Mucosa of descending colon (tissue), 3 donors: ENCODE data around the gene MON1A. TPM values are rescaled to one million over a fixed set of nuclear protein-coding genes. Genes with fewer than 3 reads are reported as not detected.

ENCODE experiments used
- ATAC-seq: fragments of 200-7000 bp; cut with Tn5 transposase; one replicate; pipeline ENCODE4 v1.9.1; 2020; ENCODE audit warnings: mild to moderate bottlenecking, moderate library complexity
- DNase-seq, 3 donors: peaks; one replicate each; pipeline ENCODE4 v3.0.0-alpha.2; 2020
- H3K36me3 ChIP-seq: fragments of 200-600 bp; one replicate; pipeline ENCODE4 v1.8.0; 2021; ENCODE audit warnings: low read depth, mild to moderate bottlenecking
- H3K4me1 ChIP-seq: fragments of 200-600 bp; one replicate; pipeline ENCODE4 v1.8.0; 2021; ENCODE audit warnings: low read depth, mild to moderate bottlenecking
- H3K4me3 ChIP-seq: fragments of 200-600 bp; one replicate; pipeline ENCODE4 v1.8.0; 2021; ENCODE audit warnings: mild to moderate bottlenecking
- H3K9me3 ChIP-seq: fragments of 200-600 bp; one replicate; pipeline ENCODE4 v1.8.0; 2021; ENCODE audit warnings: mild to moderate bottlenecking
- intact Hi-C, 2 donors: fragments of 100-400 bp; cut with DNase I in 1 of 2; cut with micrococcal nuclease in 1 of 2; formaldehyde crosslinking; loops; one replicate each; pipeline versions ENCODE4 v1.11.0 to v1.11.1; 2022; cut with DNase I, micrococcal nuclease
- long read RNA-seq, 2 donors: library from polyadenylated mRNA; unstranded; transcript quantifications; one replicate each; pipeline ENCODE4 v2.0.0, GENCODE V29; 2019 to 2021
- total RNA-seq, 3 donors: library from RNA; stranded (reverse); fragmentation: NEBNext Ultra II Directional in 2 of 3; extraction: Animal tissue kit (Norgen Biotek cat#: 25700) in 2 of 3; gene quantifications; one replicate each; pipeline versions ENCODE4 v1.2.1 to v1.2.4, GENCODE V29; 2021 to 2023
- TF ChIP-seq, protein P1 (sequence below): fragments of 200-600 bp; IDR thresholded peaks from one replicate; pipeline ENCODE4 v1.8.0; 2022; ENCODE audit warnings: antibody characterized with exemption, mild to moderate bottlenecking
- donor health status: DM: no; HTN: no; CAD: no; lungs with moderate emphysema.
- donor health status: DM: no; HTN: no; CAD: no.
- donor health status: DM: no; HTN: yes; CAD: no.

MON1A gene, protein sequence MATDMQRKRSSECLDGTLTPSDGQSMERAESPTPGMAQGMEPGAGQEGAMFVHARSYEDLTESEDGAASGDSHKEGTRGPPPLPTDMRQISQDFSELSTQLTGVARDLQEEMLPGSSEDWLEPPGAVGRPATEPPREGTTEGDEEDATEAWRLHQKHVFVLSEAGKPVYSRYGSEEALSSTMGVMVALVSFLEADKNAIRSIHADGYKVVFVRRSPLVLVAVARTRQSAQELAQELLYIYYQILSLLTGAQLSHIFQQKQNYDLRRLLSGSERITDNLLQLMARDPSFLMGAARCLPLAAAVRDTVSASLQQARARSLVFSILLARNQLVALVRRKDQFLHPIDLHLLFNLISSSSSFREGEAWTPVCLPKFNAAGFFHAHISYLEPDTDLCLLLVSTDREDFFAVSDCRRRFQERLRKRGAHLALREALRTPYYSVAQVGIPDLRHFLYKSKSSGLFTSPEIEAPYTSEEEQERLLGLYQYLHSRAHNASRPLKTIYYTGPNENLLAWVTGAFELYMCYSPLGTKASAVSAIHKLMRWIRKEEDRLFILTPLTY
- total RNA-seq, result 10 to 100 TPM in 1 of 3 donors, 1 to 10 TPM in 2; 6.9 to 13.3 (median 7.9) TPM
- long read RNA-seq, donor 1, transcript MON1A-201 (6 exons, 2,370 nt), result major isoform, 31 of 47 reads
- long read RNA-seq, donor 1, partial matches to known transcripts, result 5 of 47 reads
- long read RNA-seq, donor 1, other reads (novel, unspliced or antisense), result 6 of 47 reads
- long read RNA-seq, donor 2, transcript MON1A-201 (6 exons, 2,370 nt), result major isoform, 6 of 10 reads
- long read RNA-seq, donor 2, partial matches to known transcripts, result 0 of 10 reads
- long read RNA-seq, donor 2, other reads (novel, unspliced or antisense), result 1 of 10 reads

DNA sequence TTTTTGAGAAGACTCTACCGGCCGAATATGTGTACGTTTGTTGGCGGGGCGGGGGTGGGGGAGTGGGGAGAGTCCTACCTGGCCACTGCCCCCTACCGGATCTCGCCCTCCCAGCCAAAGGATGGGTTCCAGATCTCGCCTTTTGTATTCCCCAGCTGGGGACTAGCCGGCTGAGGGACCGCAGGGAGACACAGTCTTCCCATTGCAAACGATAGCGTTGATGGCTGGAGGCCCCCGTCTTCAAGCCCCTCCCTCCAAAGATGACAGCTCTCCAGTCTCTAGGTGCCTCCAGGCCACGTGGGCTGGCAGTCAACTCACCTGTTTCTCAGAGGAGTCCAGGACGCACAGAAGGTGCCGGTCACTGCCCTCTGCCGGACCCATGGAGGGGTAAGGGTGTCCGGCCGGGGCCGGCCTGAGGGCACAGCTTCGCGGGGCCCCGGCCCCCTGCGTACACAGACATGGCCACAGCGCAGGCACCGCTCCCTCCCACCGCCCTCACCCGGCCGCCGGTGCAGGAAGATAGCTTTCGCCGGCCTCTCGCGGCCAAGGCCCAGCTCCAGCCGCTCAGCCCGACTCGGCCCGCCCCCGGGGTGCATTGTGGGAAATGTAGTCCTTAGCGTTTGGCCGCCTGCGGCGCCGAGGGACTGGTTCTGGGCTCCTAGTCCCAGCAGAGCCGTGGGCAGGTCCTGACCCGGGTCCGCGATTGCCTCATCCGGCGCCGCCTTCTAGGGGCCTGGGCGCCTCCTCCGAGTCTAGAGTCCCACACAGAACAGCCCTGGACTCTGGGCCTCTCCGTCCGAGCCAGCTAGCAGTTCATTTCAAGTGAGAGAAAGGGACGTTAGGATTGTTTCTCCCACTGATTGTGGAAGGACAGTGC is at the start of gene MON1A:
Gene MON1A (minus strand): TSS at position 521 of the 877 bp plus-strand sequence. CDS start 16,465 bp downstream, outside the sequence.
- Histone ChIP-seq H3K36me3 (no peaks in the 10 kb centered on the region), H3K4me3 (peak within 1 kb of the TSS; percentile 63), H3K4me1 (peaks cover 10% of the 10 kb centered on the region), H3K9me3 (no peaks in the 10 kb centered on the region)
- intact Hi-C loops, result no loop called here
- TF ChIP-seq, protein P1, sequence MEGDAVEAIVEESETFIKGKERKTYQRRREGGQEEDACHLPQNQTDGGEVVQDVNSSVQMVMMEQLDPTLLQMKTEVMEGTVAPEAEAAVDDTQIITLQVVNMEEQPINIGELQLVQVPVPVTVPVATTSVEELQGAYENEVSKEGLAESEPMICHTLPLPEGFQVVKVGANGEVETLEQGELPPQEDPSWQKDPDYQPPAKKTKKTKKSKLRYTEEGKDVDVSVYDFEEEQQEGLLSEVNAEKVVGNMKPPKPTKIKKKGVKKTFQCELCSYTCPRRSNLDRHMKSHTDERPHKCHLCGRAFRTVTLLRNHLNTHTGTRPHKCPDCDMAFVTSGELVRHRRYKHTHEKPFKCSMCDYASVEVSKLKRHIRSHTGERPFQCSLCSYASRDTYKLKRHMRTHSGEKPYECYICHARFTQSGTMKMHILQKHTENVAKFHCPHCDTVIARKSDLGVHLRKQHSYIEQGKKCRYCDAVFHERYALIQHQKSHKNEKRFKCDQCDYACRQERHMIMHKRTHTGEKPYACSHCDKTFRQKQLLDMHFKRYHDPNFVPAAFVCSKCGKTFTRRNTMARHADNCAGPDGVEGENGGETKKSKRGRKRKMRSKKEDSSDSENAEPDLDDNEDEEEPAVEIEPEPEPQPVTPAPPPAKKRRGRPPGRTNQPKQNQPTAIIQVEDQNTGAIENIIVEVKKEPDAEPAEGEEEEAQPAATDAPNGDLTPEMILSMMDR, result peak; percentile 17
- ATAC-seq (peak; percentile 97), DNase-seq (peak; percentile 95 to 98 (median 97))

DNA sequence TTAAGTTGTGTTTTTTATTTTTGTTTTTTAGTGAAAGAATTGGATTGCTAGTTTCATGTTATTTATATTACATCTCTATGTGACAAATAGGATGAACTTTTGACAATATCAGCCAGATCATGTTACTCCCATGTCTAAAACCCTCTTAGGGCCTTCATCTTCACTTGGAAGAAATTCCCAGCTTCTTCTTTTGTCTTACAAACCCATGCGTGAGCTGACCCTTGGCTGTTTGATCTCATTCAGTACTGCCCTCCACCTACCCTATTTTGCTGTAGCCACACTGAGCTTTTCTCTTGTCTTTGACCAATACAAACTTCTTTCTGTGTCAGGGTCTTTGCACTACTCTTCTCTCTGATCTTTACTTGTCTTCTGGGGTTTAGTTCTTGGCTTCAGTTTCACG is 47.3 kb upstream of the MON1A start:
- no peak overlapping the region for H3K4me3 ChIP-seq
- ATAC-seq, result no peak
- intact Hi-C loops, result no loop called here

DNA sequence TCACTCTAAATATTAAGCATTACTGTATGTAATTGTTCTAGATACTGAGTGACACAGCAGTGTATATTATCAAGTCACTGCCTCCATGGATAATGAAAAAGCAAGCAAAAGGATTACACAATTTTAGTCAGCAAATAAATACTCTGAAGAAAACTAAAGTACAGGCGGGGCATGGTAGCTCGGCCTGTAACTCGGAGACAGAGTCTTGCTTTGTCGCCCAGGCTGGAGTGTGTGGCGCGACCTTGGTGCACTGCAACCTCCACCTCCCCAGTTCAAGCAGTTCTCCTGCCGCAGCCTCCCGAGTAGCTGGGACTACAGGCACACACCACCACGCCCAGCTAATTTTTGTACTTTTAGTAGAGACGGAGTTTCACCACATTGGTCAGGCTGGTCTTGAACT is 43.0 kb upstream of the MON1A start:
- Histone ChIP-seq H3K4me3 (no peak overlapping the region), H3K4me1 (no peaks in the 10 kb centered on the region), H3K36me3 (no peaks in the 10 kb centered on the region), H3K9me3 (no peaks in the 10 kb centered on the region)
- DNase-seq (no peak), ATAC-seq (no peak)
- intact Hi-C loops, result no loop called here
- TF ChIP-seq, protein P1, result no peak

More for the DNA sequence above, 47.3 kb upstream of the MON1A start:
- TF ChIP-seq, protein P1, result no peak
- H3K4me1 ChIP-seq, result no peaks in the 10 kb centered on the region
- H3K36me3 ChIP-seq, result no peaks in the 10 kb centered on the region
- no peak for DNase-seq
- H3K9me3 ChIP-seq, result no peaks in the 10 kb centered on the region

DNA sequence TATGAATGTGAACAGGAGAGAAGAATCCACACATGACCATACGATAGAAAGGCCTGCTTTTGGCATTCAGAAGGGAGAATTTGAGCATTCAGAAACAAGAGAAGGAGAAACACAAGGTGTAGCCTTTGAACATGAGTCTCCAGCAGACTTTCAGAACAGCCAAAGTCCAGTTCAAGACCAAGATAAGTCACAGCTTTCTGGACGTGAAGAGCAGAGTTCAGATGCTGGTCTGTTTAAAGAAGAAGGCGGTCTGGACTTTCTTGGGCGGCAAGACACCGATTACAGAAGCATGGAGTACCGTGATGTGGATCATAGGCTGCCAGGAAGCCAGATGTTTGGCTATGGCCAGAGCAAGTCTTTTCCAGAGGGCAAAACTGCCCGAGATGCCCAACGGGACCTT is 38.7 kb upstream of the MON1A start:
- Histone ChIP-seq H3K4me1 (no peaks in the 10 kb centered on the region), H3K9me3 (no peaks in the 10 kb centered on the region), H3K4me3 (no peak overlapping the region), H3K36me3 (no peaks in the 10 kb centered on the region)
- DNase-seq, result no peak
- no peak for ATAC-seq
- TF ChIP-seq, protein P1, result no peak
- intact Hi-C loops, result no loop called here

DNA sequence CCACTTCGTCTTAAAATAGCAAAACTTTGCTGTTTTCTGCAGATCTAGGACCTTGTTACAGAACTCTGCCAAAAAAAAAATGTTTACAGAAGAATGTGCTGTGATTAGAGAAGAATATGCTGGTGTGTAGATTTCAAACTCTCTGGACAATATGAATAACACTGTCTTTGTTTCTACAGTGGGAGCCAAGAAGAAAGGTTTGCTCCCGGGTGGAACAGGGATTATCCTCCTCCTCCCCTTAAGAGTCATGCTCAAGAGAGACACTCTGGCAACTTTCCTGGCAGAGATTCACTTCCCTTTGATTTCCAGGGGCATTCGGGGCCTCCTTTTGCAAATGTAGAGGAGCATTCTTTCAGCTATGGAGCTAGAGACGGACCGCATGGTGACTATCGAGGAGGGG is 37.7 kb upstream of the MON1A start:
- DNase-seq (no peak), ATAC-seq (no peak)
- Histone ChIP-seq H3K4me1 (no peaks in the 10 kb centered on the region), H3K36me3 (no peaks in the 10 kb centered on the region), H3K4me3 (no peak overlapping the region), H3K9me3 (no peaks in the 10 kb centered on the region)
- intact Hi-C loops, result no loop called here
- TF ChIP-seq, protein P1, result no peak
